ENCODE results near the gene TRAPPC6A. TPM values are rescaled to one million over a fixed set of nuclear protein-coding genes. Genes with fewer than 3 reads are reported as not detected.

Gene TRAPPC6A
- total and polyA plus RNA-seq, 7 donors = 15.1 to 67.5 (median 36.4) TPM

DNA sequence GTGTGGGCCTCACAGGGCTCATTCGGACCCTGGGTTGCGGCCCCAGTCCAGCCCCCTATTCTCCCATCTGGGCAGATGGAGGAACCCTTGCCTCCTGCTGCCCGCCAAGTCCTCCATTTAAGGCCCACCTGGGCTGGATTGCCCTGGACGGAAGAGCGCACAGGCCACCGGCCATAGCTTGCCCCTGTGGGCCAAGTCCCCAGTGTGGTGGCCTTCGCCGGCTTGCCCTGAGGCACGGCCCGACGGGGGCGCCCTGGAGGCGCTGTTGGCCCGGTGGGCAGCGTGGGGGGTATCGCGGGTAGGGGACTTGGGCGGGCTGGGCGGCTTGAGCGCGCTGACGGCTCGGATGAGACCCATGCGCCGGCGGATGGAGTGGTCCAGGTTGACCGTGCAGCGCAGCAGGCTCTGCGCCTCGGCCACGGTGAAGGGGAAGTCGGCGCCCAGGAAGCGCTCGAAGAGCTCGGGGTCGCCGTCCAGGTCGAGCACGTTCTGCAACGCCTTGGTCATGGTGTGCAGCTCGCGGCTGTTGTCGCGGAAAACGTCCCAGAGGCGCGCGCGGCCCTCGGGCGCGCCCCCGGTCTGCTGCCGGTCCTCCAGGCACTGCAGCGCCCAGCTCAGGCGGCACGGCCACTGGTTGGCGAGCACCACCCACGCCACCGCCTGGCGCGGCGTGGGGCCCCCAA is 26.1 kb downstream of the TRAPPC6A start:
- H3K36me3 ChIP-seq = peaks cover 0 to under 1% (median 0%) of the 10 kb centered on the region in 4 donors
- TF ChIP-seq POLR2AphosphoS5 (IDR thresholded peaks at IDR 0.05) = no peak
- intact Hi-C loops (cut with DNase I) = no loop called here
- no peaks in the 10 kb centered on the region for H3K9me3 ChIP-seq
- peaks cover 0 to 28% (median 24%) of the 10 kb centered on the region in 4 donors for H3K4me1 ChIP-seq
- no peak overlapping the region for H3K27ac ChIP-seq
- H3K27me3 ChIP-seq = peaks cover 29 to 63% (median 41%) of the 10 kb centered on the region in 3 donors
- DNase-seq = no peak
- H3K4me3 ChIP-seq = peak overlapping the region in 2 of 4 donors; percentile 23 to 26
- 15 to 16% methylated on average over 64 of the region's 64 CpGs for WGBS, 2 donors

DNA sequence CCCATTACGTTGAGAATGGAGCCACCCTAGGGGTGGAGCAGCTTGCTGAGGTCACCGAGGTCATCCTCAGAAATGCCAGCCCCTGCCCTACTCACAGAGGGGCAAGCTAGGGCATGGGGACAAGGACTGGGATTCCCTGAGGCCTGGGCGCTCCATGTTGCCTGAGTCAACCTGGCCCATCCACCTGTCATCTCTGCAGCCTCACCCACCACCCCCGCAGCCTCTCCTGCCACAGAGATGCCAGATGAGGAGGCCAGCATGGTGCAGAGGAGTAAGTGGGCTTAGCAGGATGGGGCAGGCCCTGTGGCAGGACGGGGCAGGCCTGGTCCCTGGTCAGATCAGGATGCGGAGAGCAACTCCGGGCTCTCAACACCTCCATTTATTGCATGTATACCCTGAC is 26.7 kb downstream of the TRAPPC6A start:
- Histone ChIP-seq H3K4me1 (peaks cover 0 to 28% (median 24%) of the 10 kb centered on the region in 4 donors), H3K27me3 (peaks cover 29 to 58% (median 41%) of the 10 kb centered on the region in 3 donors), H3K36me3 (peaks cover 0 to 7% (median 3%) of the 10 kb centered on the region in 4 donors), H3K9me3 (no peaks in the 10 kb centered on the region), H3K4me3 (no peak overlapping the region), H3K27ac (no peak overlapping the region)
- TF ChIP-seq, protein P1, sequence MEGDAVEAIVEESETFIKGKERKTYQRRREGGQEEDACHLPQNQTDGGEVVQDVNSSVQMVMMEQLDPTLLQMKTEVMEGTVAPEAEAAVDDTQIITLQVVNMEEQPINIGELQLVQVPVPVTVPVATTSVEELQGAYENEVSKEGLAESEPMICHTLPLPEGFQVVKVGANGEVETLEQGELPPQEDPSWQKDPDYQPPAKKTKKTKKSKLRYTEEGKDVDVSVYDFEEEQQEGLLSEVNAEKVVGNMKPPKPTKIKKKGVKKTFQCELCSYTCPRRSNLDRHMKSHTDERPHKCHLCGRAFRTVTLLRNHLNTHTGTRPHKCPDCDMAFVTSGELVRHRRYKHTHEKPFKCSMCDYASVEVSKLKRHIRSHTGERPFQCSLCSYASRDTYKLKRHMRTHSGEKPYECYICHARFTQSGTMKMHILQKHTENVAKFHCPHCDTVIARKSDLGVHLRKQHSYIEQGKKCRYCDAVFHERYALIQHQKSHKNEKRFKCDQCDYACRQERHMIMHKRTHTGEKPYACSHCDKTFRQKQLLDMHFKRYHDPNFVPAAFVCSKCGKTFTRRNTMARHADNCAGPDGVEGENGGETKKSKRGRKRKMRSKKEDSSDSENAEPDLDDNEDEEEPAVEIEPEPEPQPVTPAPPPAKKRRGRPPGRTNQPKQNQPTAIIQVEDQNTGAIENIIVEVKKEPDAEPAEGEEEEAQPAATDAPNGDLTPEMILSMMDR (IDR thresholded peaks at IDR 0.05) = no peak
- TF ChIP-seq POLR2AphosphoS5 (IDR thresholded peaks at IDR 0.05) = no peak
- no peak for TF ChIP-seq EP300 (IDR thresholded peaks at IDR 0.05)
- no peak for TF ChIP-seq POLR2A (IDR thresholded peaks at IDR 0.05)
- intact Hi-C loops (cut with DNase I) = no loop called here
- DNase-seq = no peak
- 72 to 88% methylated on average over 7 of the region's 7 CpGs for WGBS, 2 donors

DNA sequence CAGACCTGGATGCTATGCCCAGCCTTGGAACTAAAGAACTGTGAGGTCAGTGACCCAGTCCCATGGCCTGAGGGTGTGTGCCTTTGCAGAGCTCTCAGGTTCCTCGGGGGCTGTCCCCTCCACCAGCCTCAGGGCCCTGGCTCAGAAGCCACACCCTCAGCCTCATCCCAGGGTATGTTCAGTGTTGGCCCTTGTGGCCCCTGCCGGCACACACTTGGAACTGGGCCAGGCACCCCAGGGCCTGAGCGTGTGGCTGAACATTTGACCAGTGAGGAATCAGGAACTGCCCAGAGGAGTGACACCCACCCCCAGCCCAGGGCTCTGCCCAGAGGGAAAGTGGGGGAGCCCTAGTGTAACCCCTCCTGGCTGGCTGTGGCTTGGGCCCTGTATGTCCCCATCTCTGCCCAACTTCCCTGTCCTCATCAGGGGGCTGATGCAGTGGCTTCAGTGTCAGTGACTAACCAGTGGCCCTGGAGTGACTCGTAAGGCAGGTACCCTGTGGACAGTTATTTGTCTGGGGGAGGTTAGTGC is 27.2 kb downstream of the TRAPPC6A start:
- Histone ChIP-seq H3K27me3 (peaks cover 29 to 53% (median 41%) of the 10 kb centered on the region in 3 donors), H3K4me3 (no peak overlapping the region), H3K27ac (no peak overlapping the region), H3K36me3 (peaks cover 0 to 12% (median 5%) of the 10 kb centered on the region in 4 donors), H3K9me3 (no peaks in the 10 kb centered on the region), H3K4me1 (peaks cover 0 to 28% (median 24%) of the 10 kb centered on the region in 4 donors)
- 36 to 60% methylated on average over 4 of the region's 4 CpGs for WGBS, 2 donors
- DNase-seq = no peak
- intact Hi-C loops (cut with DNase I) = no loop called here
- TF ChIP-seq POLR2A (IDR thresholded peaks at IDR 0.05) = no peak
- no peak for TF ChIP-seq POLR2AphosphoS5 (IDR thresholded peaks at IDR 0.05)
- TF ChIP-seq, protein P1 (IDR thresholded peaks at IDR 0.05) = no peak
- TF ChIP-seq EP300 (IDR thresholded peaks at IDR 0.05) = no peak

DNA sequence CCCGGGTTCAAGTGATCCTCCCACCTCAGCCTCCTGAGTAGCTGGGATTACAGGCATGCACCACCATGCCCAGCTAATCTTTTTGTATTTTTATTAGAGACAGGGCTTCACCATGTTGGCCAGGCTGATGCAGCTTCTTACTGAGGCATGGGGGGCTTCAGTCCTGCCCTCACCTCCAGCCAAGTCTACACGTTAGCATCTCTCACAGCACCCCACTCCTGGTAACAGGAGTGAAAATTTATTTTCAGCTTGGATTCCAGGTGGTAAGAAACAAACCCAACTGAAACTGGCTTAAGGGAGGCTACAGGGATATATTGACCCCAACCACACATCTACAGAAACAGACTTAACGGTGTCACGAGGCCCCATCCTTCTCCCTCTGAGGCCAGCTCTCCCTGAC is 27.9 kb downstream of the TRAPPC6A start:
- Histone ChIP-seq H3K4me3 (no peak overlapping the region), H3K4me1 (peaks cover 0 to 28% (median 24%) of the 10 kb centered on the region in 4 donors), H3K27me3 (peaks cover 29 to 51% (median 41%) of the 10 kb centered on the region in 3 donors), H3K27ac (no peak overlapping the region), H3K36me3 (peaks cover 1 to 18% (median 12%) of the 10 kb centered on the region in 4 donors), H3K9me3 (no peaks in the 10 kb centered on the region)
- WGBS, 2 donors = 94 to 95% methylated on average over 4 of the region's 4 CpGs
- intact Hi-C loops (cut with DNase I) = no loop called here
- no peak for DNase-seq
- TF ChIP-seq, protein P1 (IDR thresholded peaks at IDR 0.05) = no peak
- TF ChIP-seq POLR2AphosphoS5 (IDR thresholded peaks at IDR 0.05) (no peak), EP300 (IDR thresholded peaks at IDR 0.05) (no peak), POLR2A (IDR thresholded peaks at IDR 0.05) (no peak)

DNA sequence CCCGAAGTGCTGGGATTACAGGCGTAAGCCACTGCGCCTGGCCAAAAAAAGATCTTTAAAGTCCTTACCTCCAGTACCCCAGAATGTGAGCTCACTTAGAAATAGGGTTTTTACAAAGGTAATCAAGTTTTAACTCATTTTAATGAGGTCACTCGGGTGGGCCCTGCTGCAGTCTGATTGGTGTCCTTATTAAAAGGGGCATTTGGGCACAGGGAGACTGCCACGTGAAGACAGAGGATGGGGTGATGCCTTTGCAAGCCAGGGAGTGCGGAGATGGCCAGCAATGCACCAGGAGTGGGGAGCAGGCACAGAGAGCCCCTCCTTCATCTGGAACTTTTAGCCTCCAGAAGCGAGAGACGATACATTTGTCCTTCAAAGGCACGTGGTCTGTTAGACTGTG is 28.9 kb downstream of the TRAPPC6A start:
- H3K9me3 ChIP-seq = no peaks in the 10 kb centered on the region
- peaks cover 7 to 25% (median 16%) of the 10 kb centered on the region in 4 donors for H3K36me3 ChIP-seq
- H3K4me1 ChIP-seq = peaks cover 0 to 26% (median 24%) of the 10 kb centered on the region in 4 donors
- no peak overlapping the region for H3K4me3 ChIP-seq
- H3K27ac ChIP-seq = no peak overlapping the region
- peaks cover 29 to 46% (median 41%) of the 10 kb centered on the region in 3 donors for H3K27me3 ChIP-seq
- no peak for TF ChIP-seq POLR2AphosphoS5 (IDR thresholded peaks at IDR 0.05)
- TF ChIP-seq EP300 (IDR thresholded peaks at IDR 0.05) = no peak
- TF ChIP-seq, protein P1 (IDR thresholded peaks at IDR 0.05) = no peak
- TF ChIP-seq POLR2A (IDR thresholded peaks at IDR 0.05) = no peak
- 83 to 88% methylated on average over 9 of the region's 9 CpGs for WGBS, 2 donors
- intact Hi-C loops (cut with DNase I) = no loop called here
- no peak for DNase-seq

All from sigmoid colon (tissue), 7 donors.